ENCODE results near the gene LRRC25.

The LRRC25 gene

GRCh38 chr19:18436671-18437490 is 39.5 kb upstream of the LRRC25 start:
- in situ Hi-C loops (cut with HindIII; ENCODE audit: low sequenced_read_pairs), result no loop called here

- in situ Hi-C loops (cut with HindIII; ENCODE audit: low sequenced_read_pairs), result no loop called here
Observed at GRCh38 chr19:18435842-18436670, 38.6 kb upstream of the LRRC25 start.

- in situ Hi-C loops (cut with HindIII; ENCODE audit: low sequenced_read_pairs), result no loop called here
Observed at GRCh38 chr19:18435178-18435841, 37.9 kb upstream of the LRRC25 start.

- in situ Hi-C loops (cut with HindIII; ENCODE audit: low sequenced_read_pairs), result no loop called here
Observed at GRCh38 chr19:18434411-18435175, 37.2 kb upstream of the LRRC25 start.

- in situ Hi-C loops (cut with HindIII; ENCODE audit: low sequenced_read_pairs), result no loop called here
Observed at GRCh38 chr19:18433735-18434398, 36.4 kb upstream of the LRRC25 start.

GRCh38 chr19:18433015-18433691 is 35.7 kb upstream of the LRRC25 start:
- in situ Hi-C loops (cut with HindIII; ENCODE audit: low sequenced_read_pairs), result no loop called here

GRCh38 chr19:18432275-18433014 is 35.0 kb upstream of the LRRC25 start:
- in situ Hi-C loops (cut with HindIII; ENCODE audit: low sequenced_read_pairs), result no loop called here

- in situ Hi-C loops (cut with HindIII; ENCODE audit: low sequenced_read_pairs), result no loop called here
Observed at GRCh38 chr19:18431351-18432197, 34.2 kb upstream of the LRRC25 start.

GRCh38 chr19:18430417-18431144 is 33.2 kb upstream of the LRRC25 start:
- in situ Hi-C loops (cut with HindIII; ENCODE audit: low sequenced_read_pairs), result no loop called here

GRCh38 chr19:18429717-18430416 is 32.4 kb upstream of the LRRC25 start:
- in situ Hi-C loops (cut with HindIII; ENCODE audit: low sequenced_read_pairs), result no loop called here

GRCh38 chr19:18428787-18429674 is 31.6 kb upstream of the LRRC25 start:
- in situ Hi-C loops (cut with HindIII; ENCODE audit: low sequenced_read_pairs), result no loop called here

- in situ Hi-C loops (cut with HindIII; ENCODE audit: low sequenced_read_pairs), result no loop called here
Observed at GRCh38 chr19:18428173-18428786, 30.9 kb upstream of the LRRC25 start.

- in situ Hi-C loops (cut with HindIII; ENCODE audit: low sequenced_read_pairs), result no loop called here
Observed at GRCh38 chr19:18427743-18428113, 30.3 kb upstream of the LRRC25 start.

GRCh38 chr19:18427080-18427742 is 29.8 kb upstream of the LRRC25 start:
- in situ Hi-C loops (cut with HindIII; ENCODE audit: low sequenced_read_pairs), result no loop called here

GRCh38 chr19:18426416-18426767 is 29.0 kb upstream of the LRRC25 start:
- in situ Hi-C loops (cut with HindIII; ENCODE audit: low sequenced_read_pairs), result no loop called here

Data from endothelial cell of hepatic sinusoid (primary cell).